HG03066 (cell line): Measurements from ENCODE around the gene AP1B1.

Experiments used
- ATAC-seq: cut with Tn5 transposase; IDR thresholded peaks from one replicate; pipeline ENCODE4 v1.9.1; 2021; ENCODE audit warnings: low read depth; ENCODE audit not compliant: unreplicated experiment

AP1B1 gene

DNA sequence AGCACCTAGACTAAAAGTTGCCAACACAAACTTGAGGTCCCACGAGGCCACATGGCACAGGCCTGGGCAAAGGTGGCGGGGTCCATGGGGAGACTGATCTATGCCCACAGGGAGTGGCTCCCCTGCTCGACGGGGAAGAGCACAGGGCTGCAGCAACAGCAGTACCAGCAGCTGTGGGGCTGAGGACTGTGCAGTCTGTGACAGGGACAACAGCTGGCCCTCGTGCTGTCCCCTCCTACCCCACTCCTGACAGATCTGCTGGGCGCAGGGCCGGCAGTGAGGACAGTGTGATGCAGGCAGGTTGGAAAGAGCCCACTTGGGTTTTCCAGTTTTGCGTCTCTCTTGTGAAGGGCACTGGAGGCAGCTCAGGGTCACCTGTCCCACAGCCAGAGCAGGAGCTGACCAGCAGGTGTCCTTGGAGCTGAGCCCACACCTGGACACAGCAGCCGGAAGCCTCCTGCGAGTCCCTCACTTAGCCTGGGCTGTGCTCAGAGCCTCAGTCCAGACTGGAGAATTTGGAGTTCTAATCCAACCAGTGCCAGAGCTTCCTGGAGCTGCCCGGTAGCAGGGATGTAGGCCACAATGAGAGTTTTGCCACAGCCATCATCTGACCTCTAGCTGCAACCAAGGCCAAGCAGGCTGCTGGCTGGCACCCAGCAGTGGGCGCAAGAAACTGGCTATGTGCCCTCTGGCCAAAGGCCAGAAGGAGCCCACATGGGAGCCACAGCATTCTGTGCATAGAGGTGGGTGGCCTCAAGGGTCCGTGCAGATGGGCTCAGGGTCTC lies 85.5 kb downstream of the AP1B1 start:
- ATAC-seq: no peak

DNA sequence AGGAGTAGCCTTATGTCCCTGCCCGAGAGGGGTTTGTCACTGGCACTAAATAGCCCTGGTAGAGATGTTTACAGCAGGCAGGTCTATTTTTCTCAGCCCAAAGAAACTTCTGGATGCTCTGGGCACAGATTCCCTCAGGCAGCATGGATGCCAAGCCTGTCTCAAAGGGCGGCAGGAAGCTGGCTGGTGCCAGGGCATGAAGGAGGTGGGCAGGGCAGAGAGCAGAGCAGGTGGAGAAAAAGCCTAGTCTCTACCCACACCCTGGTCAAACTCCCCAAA lies 86.0 kb downstream of the AP1B1 start:
- no peak for ATAC-seq

DNA sequence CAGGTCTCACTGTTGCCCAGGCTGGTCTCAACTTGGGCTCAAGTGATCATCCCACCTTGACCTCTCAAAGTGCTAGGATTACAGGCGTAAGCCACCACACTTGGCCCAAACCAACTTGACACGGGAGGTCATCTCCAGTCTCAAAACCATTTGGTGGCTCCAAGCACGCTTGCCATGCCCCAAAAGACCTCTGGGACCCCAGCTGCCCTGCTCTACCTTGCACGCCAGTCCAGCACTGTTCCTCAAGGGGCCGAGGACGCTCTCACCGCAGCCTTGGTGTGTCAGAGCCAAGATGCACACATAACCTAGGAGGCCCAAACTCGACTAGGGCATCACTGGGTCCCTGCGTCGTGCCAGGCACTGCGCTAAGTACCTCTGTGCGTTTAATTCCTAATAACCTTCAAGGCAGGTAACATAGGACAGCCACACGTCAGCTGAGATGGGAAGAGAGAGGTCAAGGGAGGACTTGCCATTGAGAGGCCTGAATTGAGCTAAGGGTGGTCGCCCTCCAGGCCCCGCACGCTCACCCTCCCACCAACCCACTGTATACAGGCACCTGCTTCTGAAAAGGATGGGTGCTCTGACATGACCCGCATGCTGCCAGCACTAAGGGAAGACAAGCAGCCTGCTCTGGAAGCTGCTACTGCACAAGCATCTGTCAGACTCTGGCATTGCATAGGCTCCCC lies 86.5 kb downstream of the AP1B1 start:
- ATAC-seq: no peak

DNA sequence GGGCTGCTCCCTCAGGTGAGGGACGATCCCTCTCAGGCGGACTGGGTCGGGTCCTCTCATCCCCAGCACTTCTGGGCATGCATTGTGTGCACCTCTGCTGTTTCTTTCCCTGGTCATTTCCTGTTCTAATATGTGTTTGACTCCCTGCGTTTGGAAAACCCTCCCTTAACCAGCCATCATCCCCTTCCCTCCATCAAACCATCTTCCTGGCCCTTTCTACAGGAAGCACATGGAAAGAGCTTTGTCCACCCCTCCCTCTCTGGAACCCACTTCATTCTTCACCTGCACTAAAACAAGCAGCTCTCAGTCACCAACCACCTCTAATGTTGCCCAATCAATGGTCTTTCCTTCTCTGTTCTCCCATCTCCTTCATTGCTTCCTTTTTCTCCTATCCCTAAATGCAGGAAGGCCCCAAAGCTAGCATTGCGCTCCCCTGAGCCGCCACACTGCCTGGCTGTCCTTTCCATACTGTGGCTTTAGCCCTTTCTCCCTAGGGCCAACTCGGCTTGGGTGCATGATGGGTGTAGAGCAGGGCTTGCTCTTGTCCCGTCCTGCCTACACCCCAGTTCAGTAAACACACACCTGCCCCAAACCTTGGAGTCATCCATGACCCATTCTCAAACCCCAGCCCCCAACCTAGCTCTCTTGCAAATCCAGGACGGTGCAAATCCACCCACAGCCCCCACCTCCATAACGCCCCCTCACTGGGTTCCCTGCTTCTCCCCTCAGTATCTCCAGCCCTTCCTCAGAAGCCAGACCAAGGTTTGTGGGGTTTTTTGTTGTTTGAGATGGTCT lies 87.4 kb downstream of the AP1B1 start:
- no peak for ATAC-seq

DNA sequence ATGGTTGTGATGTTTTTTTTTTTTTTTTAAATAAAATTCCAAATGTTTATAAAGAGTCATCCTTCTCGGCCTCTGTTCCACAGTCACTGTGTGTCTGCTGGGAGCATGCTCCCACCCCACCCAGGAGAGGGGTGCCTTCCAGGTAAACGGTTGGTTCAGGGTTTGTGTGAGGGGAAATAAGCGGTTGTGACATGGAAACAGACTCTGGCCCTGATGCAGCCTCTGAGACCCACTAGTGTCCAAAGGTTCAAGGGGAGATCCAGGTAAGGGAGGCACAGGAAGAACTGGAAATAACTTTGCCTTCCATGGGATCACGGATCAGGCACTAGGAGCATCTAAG lies 87.9 kb downstream of the AP1B1 start:
- no peak for ATAC-seq

DNA sequence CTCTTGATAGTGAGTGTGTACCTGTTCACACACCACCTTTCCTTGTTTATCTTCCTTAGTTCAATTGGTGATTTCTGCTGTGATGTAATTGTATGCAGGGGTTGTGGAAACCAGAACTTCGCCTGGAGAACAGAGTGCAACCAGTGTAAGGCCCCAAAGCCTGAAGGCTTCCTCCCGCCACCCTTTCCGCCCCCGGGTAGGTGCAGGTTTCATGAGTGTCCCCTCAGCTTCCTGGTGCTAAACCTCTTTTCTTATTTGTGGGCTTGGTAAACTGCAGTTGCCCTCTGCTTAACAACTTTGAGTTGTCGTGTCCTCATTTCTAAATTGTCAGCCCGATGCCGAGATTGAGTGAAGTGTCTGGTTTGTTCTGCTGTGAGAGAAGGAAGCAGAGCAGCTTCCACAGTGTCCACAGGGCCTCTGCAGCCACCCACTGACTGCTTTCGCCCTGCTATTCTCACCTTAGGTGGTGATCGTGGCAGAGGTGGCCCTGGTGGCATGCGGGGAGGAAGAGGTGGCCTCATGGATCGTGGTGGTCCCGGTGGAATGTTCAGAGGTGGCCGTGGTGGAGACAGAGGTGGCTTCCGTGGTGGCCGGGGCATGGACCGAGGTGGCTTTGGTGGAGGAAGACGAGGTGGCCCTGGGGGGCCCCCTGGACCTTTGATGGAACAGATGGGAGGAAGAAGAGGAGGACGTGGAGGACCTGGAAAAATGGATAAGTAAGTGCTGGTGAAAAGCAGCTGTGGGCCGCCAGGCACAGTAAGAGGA lies 89.1 kb downstream of the AP1B1 start:
- ATAC-seq: no peak

DNA sequence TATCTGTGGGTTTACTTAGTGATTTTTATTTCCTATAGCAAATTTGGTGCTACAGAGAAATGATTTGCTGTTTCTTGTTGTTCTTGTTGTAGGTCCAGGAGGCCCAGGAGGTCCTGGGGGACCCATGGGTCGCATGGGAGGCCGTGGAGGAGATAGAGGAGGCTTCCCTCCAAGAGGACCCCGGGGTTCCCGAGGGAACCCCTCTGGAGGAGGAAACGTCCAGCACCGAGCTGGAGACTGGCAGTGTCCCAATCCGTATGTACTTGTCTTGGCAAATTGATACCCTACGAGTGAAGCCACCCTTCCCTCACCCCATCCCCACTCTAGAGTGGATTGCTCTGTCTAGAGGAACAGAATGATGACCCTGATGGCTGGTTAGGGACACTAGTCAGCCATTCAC lies 89.7 kb downstream of the AP1B1 start:
- ATAC-seq: no peak

DNA sequence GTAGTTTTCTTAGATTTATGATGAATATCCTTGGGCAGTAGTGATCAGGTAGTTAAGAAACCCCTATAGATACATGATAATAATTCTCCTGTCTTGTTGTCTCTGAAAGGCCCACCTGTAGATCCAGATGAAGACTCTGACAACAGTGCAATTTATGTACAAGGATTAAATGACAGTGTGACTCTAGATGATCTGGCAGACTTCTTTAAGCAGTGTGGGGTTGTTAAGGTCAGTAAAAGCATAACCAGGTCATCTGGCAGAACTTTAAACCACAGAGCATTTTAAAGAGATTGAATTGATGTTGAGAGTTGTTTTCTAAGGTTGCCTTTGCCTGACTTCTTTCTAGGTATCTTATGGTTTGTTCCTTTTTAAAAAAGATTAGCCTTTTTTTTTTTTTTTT lies 96.0 kb downstream of the AP1B1 start:
- no peak for ATAC-seq

DNA sequence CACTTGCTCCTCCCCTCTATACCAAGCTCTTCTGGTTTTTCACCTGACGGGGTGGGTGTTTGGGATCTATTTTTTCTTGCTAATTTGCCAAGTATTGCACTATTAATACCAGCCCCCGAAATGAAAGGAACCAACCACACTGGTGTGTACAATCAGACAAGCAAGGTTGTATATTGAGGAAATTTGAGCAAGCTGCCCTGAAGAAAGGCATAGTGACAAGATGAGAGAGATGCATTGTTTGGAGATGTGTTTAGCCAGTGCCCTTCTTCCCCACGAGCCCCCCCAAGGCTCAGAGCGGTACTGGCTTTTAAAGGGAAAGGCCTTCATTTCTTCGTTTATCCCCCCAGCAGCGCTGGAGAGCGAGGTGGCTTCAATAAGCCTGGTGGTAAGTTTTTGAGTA lies 97.2 kb downstream of the AP1B1 start:
- no peak for ATAC-seq

DNA sequence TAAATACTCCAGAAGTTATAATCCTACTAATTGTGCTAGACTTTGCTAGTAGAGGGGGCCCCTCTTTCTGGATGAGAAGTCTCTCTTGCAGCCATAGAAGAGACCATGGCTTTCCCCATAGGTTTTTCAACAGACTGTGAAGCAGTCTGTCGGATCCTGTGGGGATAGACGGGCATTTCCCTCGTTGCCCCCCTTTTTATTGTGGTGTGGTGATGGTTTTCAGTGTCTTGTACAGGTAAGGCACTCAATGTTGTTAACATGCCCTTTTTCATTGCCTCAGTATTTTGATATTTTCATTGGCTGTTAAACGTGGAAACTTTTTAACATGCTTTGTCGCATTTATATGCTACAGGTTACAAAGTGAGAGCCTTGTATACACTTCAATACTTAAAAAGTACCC lies 98.3 kb downstream of the AP1B1 start:
- no peak for ATAC-seq

DNA sequence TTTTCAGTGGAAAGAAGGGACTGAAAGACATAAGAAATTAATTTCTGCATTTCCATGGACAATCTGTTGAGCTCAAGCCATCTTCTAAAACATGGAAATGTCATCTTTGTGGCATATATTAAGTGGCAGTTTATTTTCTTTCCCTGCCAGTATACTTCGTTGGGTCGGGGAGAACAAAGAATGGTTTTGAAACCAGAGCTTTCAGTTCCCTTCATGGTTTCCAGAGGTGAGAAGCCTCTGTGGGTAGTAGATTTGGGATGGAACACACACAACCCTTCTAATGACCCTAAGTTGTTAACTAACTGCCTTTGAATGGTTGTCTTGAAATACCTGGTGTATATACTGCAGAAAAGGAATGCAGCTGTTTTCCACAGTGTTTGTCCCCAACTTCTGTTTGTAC lies 99.5 kb downstream of the AP1B1 start:
- no peak for ATAC-seq

DNA sequence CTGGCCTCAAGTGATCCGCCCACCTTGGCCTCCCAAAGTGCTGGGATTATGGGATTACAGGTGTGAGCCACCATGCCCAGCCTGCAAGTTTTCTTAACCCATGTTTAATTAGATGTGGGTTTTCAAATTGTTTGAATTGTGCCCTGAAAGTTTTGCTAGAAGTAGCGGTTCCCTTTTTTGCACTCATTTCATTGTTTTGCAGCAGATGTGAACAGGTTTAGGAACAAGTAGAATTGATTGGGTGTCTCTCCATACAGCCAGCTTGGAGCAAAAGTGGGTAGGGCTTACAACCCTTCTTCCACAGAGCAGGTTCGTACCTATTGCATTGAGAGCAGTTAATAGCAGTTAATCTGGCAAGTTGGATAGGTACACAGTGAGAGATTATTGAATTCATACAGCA lies 104.2 kb downstream of the AP1B1 start:
- ATAC-seq: no peak

DNA sequence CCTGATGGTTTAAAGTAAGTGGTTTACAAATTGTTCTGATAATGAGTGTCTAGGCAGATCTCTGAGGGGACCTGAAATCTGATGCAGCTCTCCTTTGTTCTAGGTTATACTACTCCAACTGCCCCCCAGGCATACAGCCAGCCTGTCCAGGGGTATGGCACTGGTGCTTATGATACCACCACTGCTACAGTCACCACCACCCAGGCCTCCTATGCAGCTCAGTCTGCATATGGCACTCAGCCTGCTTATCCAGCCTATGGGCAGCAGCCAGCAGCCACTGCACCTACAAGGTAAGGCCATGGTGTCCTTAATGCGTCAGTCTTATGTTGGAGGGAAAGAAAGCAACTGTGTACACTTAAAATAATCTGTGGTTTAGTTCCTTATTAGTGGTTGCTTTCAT lies 110.4 kb downstream of the AP1B1 start:
- no peak for ATAC-seq
